ENCODE results near the gene RASAL1. TPM values are rescaled to one million over a fixed set of nuclear protein-coding genes. Genes with fewer than 3 reads are reported as not detected.

The RASAL1 gene
- total RNA-seq, 1 experiment from 2014 or later = 85.9 TPM

DNA sequence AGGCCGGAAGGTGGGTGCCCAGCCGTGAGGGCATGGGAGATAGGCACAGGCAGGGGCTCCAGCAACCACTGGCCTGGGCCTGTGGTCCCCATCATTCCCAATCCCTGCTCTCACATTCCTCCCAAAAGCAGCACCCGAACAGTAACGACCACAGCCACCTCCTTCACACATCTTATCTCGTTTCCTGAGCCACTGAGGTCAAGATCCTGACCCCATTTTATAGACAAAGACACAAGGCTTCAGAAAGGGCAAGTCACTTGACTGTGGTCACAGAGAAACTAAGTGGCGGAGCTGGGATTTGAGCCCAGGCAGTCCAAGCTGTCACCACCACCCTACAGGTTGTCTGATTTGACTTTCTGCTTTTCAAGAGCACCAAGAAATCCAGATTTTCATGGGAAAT is 40.2 kb downstream of the RASAL1 start:
- intact Hi-C loops (cut with micrococcal nuclease; ENCODE audit: unreplicated experiment) = loop anchor here (5.0 kb wide), 1 partner anchor 103 kb away; no protein-coding TSS in a partner anchor
- H3K36me3 Mint-ChIP-seq (ENCODE audit: insufficient read depth, unreplicated experiment) = peaks cover 52% of the 10 kb centered on the region
- no peaks in the 10 kb centered on the region for H3K9me3 Mint-ChIP-seq (ENCODE audit: low read depth, unreplicated experiment)
- CTCF ChIA-PET = no interaction called here
- peaks cover 23% of the 10 kb centered on the region for H3K4me1 Mint-ChIP-seq (ENCODE audit: low read depth, unreplicated experiment)
- TF ChIP-seq, protein P1, sequence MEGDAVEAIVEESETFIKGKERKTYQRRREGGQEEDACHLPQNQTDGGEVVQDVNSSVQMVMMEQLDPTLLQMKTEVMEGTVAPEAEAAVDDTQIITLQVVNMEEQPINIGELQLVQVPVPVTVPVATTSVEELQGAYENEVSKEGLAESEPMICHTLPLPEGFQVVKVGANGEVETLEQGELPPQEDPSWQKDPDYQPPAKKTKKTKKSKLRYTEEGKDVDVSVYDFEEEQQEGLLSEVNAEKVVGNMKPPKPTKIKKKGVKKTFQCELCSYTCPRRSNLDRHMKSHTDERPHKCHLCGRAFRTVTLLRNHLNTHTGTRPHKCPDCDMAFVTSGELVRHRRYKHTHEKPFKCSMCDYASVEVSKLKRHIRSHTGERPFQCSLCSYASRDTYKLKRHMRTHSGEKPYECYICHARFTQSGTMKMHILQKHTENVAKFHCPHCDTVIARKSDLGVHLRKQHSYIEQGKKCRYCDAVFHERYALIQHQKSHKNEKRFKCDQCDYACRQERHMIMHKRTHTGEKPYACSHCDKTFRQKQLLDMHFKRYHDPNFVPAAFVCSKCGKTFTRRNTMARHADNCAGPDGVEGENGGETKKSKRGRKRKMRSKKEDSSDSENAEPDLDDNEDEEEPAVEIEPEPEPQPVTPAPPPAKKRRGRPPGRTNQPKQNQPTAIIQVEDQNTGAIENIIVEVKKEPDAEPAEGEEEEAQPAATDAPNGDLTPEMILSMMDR (IDR thresholded peaks at IDR 0.05; ENCODE audit: unreplicated experiment) = no peak
- BruUV-seq (replicated peaks) = no TSS peak
- peaks cover 21% of the 10 kb centered on the region for H3K27me3 Mint-ChIP-seq (ENCODE audit: unreplicated experiment)
- peak overlapping the region; percentile 78 for H3K27ac Mint-ChIP-seq (ENCODE audit: unreplicated experiment)
- no peak overlapping the region for H3K4me3 Mint-ChIP-seq (ENCODE audit: low read depth, unreplicated experiment)
- no peak for DNase-seq

DNA sequence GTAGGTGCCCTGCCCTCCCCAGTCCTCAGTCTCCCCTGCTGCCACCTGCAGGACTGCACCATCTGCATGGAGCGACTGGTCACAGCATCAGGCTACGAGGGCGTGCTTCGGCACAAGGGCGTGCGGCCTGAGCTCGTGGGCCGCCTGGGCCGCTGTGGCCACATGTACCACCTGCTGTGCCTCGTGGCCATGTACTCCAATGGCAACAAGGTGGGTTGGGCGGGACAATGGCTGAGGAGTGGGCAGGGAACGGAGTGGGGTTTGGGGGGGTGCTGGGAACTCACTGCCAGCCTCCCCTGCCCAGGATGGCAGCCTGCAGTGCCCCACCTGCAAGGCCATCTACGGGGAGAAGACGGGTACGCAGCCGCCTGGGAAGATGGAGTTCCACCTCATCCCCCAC is 40.8 kb downstream of the RASAL1 start:
- CTCF ChIA-PET = interaction anchor here (0.6 kb wide), 2 partner anchors 9 to 53 kb away, joined by 6 to 8 read pairs; no protein-coding TSS in a partner anchor
- DNase-seq = no peak
- Mint-ChIP-seq H3K27me3 (ENCODE audit: unreplicated experiment) (peaks cover 28% of the 10 kb centered on the region), H3K36me3 (ENCODE audit: insufficient read depth, unreplicated experiment) (peaks cover 46% of the 10 kb centered on the region), H3K4me3 (ENCODE audit: low read depth, unreplicated experiment) (no peak overlapping the region), H3K27ac (ENCODE audit: unreplicated experiment) (no peak overlapping the region), H3K9me3 (ENCODE audit: low read depth, unreplicated experiment) (no peaks in the 10 kb centered on the region), H3K4me1 (ENCODE audit: low read depth, unreplicated experiment) (peaks cover 23% of the 10 kb centered on the region)
- TF ChIP-seq, protein P1 (IDR thresholded peaks at IDR 0.05; ENCODE audit: unreplicated experiment) = no peak
- BruUV-seq (replicated peaks) = no TSS peak
- intact Hi-C loops (cut with micrococcal nuclease; ENCODE audit: unreplicated experiment) = loop anchor here (5.0 kb wide), 1 partner anchor 102 kb away; no protein-coding TSS in a partner anchor

DNA sequence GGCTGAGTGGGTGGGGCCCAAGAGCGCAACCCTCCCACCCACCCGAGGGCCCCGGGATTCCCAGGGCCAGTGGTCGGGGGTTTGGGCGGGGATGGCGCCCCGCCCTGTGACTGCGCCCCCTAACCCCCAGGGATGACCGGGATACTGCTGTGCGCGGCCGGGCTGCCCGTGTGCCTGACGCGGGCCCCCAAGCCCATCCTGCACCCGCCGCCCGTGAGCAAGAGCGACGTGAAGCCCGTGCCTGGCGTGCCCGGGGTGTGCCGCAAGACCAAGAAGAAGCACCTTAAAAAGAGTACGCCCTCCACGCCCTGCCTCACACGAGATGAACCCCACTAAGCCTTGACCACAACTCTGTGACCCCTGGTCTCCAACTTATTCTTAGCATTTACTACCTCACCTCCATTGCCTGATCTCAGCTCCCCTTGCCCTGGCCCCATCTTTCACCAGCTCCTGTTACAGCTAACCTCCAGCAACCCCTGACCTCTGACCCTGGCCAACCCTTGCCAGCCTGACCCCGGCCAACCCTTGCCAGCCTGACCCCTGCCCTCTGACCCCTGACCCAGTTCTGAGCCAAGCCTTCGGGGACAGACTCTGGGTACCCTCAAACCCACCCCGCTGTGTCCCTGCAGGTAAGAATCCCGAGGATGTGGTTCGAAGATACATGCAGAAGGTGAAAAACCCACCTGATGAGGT is 42.0 kb downstream of the RASAL1 start:
- no peak overlapping the region for H3K27ac Mint-ChIP-seq (ENCODE audit: unreplicated experiment)
- no peaks in the 10 kb centered on the region for H3K9me3 Mint-ChIP-seq (ENCODE audit: low read depth, unreplicated experiment)
- no TSS peak for BruUV-seq (replicated peaks)
- H3K36me3 Mint-ChIP-seq (ENCODE audit: insufficient read depth, unreplicated experiment) = peaks cover 36% of the 10 kb centered on the region
- CTCF ChIA-PET = no interaction called here
- intact Hi-C loops (cut with micrococcal nuclease; ENCODE audit: unreplicated experiment) = no loop called here
- H3K4me1 Mint-ChIP-seq (ENCODE audit: low read depth, unreplicated experiment) = peaks cover 13% of the 10 kb centered on the region
- H3K27me3 Mint-ChIP-seq (ENCODE audit: unreplicated experiment) = peaks cover 35% of the 10 kb centered on the region
- TF ChIP-seq, protein P1 (IDR thresholded peaks at IDR 0.05; ENCODE audit: unreplicated experiment) = no peak
- H3K4me3 Mint-ChIP-seq (ENCODE audit: low read depth, unreplicated experiment) = no peak overlapping the region
- DNase-seq = no peak

DNA sequence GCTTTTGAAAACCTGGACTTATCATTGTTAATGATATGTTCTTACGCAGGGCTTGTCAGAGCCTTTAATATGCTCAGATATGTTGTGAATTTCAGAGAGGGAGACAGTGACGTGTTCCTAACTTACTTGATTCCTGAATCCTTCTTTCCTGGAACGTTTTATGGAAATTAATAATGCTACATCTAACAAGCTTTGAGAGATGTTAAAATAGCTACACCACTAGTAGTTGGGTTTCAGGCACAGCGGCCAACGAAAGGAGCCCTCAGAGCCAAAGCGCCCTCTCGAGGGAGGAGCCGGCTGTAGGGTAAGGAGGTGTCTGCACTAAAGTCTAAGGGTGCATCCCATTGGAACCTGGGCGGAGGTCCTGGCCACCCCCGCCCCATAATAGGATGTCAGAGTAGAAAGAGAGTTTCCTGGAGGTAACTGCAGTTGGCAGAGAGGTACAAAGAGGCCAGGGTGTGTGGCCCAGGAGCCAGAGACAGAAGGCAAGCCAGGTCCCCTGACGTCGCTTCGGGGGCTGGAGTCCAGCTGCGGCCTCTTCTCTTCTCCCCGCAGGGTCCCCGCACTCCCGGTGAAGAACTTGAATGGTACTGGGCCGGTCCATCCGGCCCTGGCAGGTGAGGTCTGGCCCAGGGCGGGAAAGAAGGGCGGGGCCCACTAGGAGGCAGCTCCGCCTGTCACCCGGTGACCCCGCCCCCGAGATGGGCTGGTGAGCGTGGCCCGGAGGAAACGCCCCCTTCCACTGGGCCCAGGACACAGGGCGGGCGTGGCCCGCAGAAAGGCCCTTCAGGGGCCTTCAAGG is 42.8 kb downstream of the RASAL1 start:
- Mint-ChIP-seq H3K9me3 (ENCODE audit: low read depth, unreplicated experiment) (no peaks in the 10 kb centered on the region), H3K27ac (ENCODE audit: unreplicated experiment) (no peak overlapping the region), H3K4me3 (ENCODE audit: low read depth, unreplicated experiment) (peak overlapping the region; percentile 27), H3K36me3 (ENCODE audit: insufficient read depth, unreplicated experiment) (peaks cover 29% of the 10 kb centered on the region), H3K4me1 (ENCODE audit: low read depth, unreplicated experiment) (peaks cover 8% of the 10 kb centered on the region), H3K27me3 (ENCODE audit: unreplicated experiment) (peaks cover 35% of the 10 kb centered on the region)
- TF ChIP-seq, protein P1 (IDR thresholded peaks at IDR 0.05; ENCODE audit: unreplicated experiment) = peak; percentile 11
- CTCF ChIA-PET = no interaction called here
- no TSS peak for BruUV-seq (replicated peaks)
- intact Hi-C loops (cut with micrococcal nuclease; ENCODE audit: unreplicated experiment) = no loop called here
- peak; percentile 75 for DNase-seq
